ENCODE data around the gene TMEM128.
"Not testable (repeated sequence)": the region's sequence is repeated elsewhere in the genome, so short reads cannot be mapped to it uniquely, and the experiment has no call there.

TMEM128 gene

DNA sequence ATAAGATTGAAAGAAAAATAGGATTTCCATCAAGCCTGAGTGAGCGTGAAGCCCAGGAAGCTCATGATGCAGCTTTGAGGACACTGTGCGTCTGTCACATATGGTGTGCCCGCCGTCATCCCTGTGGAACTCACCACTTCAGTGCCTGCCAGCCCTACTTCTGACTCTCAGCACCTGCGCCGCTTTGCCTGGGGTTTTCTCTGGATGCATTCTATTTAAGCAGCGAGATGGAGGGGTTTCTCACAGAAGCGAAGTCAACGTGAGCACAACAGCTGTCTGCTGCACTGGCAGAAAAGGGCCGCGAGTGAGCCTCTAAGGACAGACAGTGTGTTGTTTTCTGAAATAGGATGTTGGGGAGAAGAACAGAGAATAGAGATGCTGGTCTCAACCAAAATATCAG, 6.2 kb upstream of the TMEM128 start:
- DNase-seq = no peak

DNA sequence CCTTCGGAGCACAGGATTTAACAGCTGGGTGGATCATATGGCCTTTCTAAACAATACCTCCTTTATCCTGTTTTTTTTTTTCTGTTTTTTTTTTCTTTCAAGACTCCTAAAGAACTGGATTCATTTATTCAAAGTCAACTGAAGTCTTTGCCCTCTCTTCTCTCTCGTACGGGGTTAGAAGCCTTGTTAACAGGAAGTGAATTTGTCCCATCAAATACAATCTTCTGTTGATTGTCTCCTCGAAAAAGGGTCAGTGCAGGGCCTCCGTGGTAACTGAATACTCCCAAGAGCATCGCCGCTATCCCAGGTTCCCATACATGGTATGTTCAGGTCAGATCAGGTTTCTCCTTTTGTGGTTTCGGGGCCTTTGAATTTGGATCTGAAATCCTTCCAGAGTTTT, 1.8 kb upstream of the TMEM128 start:
- DNase-seq = no peak

- DNase-seq = not testable (repeated sequence)
Measured at GRCh38 chr4:4249342-4249741, 1.3 kb upstream of the TMEM128 start.

- DNase-seq = peak; percentile 55
Measured at GRCh38 chr4:4248885-4249203, 821 bp upstream of the TMEM128 start.

- no peak for DNase-seq
Measured at GRCh38 chr4:4247696-4248028, 361 bp downstream of the TMEM128 start.

DNA sequence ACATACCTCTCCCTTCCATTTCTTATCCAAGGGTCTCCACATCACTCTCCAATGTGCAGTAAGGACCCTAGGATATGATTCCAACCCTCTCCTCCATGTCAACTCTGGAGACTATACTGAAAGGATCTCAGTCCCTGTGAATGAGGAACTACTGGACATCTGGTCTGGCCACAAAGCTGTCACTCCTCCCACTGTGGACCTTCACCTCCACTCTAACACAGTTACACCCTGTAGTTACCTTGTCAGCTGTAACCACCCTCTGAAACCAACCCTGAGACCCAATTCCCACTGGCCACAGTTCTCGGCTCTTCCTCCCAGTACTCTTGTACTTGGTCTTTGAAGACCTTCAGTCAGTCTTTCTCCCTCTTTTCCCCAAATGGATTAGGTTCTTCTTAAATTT, 2.9 kb downstream of the TMEM128 start:
- DNase-seq = no peak

GRCh38 chr4:4239551-4239950, 8.5 kb downstream of the TMEM128 start:
- not testable (repeated sequence) for DNase-seq

GRCh38 chr4:4233610-4234009, 14.4 kb downstream of the TMEM128 start:
- no peak for DNase-seq

DNA sequence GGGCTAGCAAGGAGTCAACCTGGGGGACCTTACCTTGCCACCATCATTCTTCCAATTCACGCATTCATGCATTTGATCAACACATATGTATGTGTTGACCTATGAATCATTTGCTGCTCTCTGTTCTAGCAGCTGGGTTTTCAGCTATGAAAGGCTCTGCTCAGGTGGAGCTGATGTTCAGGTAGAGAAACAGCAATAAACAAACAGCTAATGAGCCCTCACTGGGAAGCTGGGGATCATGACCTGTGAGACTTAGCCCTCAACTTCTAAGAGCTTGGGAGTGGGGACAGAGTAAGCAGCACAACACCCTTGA, 19.7 kb downstream of the TMEM128 start:
- no peak for DNase-seq

GRCh38 chr4:4227510-4228355, 20.3 kb downstream of the TMEM128 start:
- no peak for DNase-seq

DNA sequence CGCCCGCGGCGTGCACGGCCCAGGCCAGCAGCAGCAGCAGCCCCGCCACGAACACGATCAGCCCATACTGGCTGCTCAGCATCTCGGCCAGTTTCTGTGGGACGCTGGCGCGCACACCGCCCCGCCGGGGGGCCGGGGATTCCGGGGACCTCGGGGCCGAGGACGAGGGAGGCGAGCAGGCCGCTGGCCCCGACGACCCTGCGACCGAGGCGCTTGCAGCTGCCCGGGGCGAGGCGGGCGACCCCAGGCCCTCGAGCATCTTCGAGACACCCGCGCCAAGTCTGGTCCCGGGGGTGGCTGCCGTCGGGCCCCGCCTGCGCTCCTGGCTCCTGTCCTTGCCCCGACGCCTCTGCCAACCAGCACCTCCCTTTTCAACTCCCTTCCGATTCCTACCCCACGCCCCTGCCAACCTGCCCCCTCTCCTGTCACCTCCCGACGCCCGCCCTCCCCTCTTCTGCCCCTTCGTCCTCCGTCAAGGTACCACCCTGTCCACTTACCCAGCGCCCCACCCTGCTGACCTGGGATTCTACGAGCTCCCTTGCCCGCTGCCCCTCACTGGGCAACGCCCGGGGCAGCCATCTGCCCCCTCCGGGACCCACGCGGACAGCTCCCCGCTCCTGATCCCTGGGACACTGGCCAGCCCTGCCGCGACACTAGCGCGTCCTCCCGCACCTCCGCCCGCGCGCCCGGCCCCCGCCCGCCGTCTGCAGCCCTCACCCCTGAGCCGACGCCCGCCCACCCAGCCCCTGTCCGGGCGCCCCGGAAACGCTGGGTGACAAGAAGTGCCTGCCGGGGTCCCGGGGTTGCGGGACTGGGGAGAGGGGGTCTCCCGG, 21.2 kb downstream of the TMEM128 start, which contains the start of gene OTOP1:
OTOP1 (minus strand) TSS at position 324 of the 833 bp plus-strand sequence; CDS start at position 259, 65 bp downstream.
- no peak for DNase-seq

- DNase-seq = no peak
Measured at GRCh38 chr4:4225915-4226605, 22.0 kb downstream of the TMEM128 start.

DNA sequence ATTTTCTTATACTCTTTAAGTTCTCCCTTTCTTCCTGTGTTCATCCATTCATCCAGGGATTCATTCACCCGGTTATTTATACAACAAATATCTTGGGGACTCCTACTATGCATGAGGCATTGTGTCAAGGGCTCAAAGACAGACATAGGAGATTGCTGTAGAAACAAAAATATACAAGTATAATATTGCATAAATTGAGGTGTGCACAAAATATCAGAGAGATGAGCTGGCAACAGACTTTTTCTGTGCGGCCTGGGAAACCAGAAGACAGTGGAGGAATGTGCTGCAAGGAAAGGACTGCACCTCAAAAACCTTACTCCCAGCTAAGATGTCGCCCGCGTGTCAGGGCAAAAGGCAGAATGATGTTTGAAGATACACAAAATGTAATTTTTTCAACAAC, 30.9 kb downstream of the TMEM128 start:
- no peak for DNase-seq

DNA sequence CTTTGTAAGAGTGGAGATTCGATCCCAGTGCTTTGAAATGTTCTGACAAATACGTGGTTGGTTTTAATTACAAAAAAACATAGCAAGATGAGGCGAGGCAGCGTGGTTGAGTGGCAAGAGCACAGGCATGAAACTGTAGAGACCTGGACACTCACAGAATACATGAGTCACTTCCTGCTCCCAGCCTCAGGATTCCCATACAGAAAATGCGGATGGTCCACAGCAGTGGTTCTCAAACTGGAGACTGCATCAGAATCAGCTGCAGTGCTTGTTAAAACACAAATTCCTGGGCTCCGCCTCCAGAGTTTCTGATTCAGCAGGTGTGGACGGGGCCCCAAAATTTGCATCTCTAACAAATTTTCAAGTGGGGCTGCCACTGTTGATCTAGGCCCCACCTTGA, 31.4 kb downstream of the TMEM128 start:
- DNase-seq = no peak

- not testable (repeated sequence) for DNase-seq
Measured at GRCh38 chr4:4213674-4214073, 34.3 kb downstream of the TMEM128 start.

GRCh38 chr4:4206204-4206603, 41.8 kb downstream of the TMEM128 start:
- DNase-seq = no peak

GRCh38 chr4:4204401-4204745, 43.6 kb downstream of the TMEM128 start:
- DNase-seq = no peak

- DNase-seq = no peak
Measured at GRCh38 chr4:4203688-4204400, 44.2 kb downstream of the TMEM128 start.

DNA sequence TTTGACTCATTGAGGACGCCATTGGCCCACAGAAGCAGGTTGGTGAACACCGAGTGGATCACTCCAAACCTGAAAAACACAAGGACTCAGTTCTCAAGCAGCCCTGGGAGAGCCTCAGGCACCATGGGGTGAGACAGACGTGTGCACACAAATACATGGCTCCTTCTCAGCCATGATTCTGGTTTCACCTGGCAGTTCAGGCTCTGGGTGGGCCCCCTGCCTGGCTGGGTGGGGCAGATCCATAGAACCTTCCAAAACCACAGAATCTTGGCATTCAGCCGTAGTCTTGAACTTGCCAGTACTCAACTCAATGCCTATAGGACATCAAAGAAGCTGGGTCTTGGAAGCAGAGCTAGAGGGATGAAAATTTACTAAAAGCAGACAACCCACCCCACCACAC, 45.5 kb downstream of the TMEM128 start:
- DNase-seq = no peak

DNA sequence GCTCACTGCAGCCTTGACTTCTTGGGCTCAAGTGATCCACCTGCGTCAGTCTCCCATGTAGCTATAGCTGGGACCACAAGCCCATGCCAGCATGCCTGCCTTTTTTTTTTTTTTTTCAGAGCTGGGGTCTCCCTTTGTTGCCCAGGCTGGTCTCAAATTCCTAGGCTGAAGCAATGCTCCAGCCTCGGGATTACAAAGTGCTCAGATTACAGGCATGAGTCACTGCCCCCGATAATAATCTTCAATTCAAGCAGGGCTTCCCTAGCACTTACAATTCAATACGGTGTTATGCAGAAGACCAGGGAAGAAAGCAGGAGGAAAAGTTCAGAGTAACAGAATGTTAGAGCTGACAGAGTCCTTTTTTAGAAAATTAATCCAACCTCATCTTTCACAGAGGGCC, 47.4 kb downstream of the TMEM128 start:
- no peak for DNase-seq

GRCh38 chr4:4195354-4195753, 52.7 kb downstream of the TMEM128 start:
- DNase-seq = no peak

DNA sequence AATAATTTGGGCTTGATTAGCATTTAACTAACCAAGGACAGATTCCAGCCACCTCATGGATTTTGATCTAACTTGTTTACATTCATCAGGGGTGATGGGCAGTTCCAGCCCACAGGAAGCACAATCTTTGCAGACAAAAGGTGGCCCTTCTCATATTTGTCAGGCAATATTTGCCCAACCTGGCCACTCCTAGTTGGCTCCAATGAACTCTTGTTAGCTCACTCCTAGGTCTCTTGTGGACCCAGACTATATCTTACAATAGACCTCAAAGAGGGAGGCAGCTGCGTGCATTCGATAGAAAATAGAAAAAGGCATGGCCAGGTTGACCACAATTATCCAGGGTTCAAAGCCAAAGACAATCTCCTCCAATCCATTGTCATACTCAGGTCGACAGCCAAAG, 59.5 kb downstream of the TMEM128 start:
- not testable (repeated sequence) for DNase-seq

Data from hematopoietic multipotent progenitor cell treated with erythropoietin and hydrocortisone succinate and interleukin-3 and kit ligand, for 8 days (in vitro differentiated cells).